Measurements from ENCODE around the gene LRP8. TPM values are rescaled to one million over a fixed set of nuclear protein-coding genes. Genes with fewer than 3 reads are reported as not detected.

The LRP8 gene
- total and polyA plus RNA-seq, 9 of the 15 experiments (the other 6 are each of a cell fraction or from before 2014, with no cell fraction given) = 7.1 to 56.1 (median 31.3) TPM

GRCh38 chr1:53196017-53196484 is 131.8 kb downstream of the LRP8 start (continued):
- TF ChIP-seq, protein P1, sequence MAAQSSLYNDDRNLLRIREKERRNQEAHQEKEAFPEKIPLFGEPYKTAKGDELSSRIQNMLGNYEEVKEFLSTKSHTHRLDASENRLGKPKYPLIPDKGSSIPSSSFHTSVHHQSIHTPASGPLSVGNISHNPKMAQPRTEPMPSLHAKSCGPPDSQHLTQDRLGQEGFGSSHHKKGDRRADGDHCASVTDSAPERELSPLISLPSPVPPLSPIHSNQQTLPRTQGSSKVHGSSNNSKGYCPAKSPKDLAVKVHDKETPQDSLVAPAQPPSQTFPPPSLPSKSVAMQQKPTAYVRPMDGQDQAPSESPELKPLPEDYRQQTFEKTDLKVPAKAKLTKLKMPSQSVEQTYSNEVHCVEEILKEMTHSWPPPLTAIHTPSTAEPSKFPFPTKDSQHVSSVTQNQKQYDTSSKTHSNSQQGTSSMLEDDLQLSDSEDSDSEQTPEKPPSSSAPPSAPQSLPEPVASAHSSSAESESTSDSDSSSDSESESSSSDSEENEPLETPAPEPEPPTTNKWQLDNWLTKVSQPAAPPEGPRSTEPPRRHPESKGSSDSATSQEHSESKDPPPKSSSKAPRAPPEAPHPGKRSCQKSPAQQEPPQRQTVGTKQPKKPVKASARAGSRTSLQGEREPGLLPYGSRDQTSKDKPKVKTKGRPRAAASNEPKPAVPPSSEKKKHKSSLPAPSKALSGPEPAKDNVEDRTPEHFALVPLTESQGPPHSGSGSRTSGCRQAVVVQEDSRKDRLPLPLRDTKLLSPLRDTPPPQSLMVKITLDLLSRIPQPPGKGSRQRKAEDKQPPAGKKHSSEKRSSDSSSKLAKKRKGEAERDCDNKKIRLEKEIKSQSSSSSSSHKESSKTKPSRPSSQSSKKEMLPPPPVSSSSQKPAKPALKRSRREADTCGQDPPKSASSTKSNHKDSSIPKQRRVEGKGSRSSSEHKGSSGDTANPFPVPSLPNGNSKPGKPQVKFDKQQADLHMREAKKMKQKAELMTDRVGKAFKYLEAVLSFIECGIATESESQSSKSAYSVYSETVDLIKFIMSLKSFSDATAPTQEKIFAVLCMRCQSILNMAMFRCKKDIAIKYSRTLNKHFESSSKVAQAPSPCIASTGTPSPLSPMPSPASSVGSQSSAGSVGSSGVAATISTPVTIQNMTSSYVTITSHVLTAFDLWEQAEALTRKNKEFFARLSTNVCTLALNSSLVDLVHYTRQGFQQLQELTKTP (IDR thresholded peaks at IDR 0.05; ENCODE audit: low read depth in 1 of 2, partially characterized antibody in 2 of 2) = peak in 1 of 2 experiments; percentile 45
- no peak for TF ChIP-seq TAF9B (IDR thresholded peaks at IDR 0.05; ENCODE audit: partially characterized antibody)
- TF ChIP-seq TAF15 (IDR thresholded peaks at IDR 0.05; ENCODE audit: low read depth, low read length) = no peak
- no peak for TF ChIP-seq SMARCE1 (IDR thresholded peaks at IDR 0.05)
- peak; percentile 81 for TF ChIP-seq WHSC1 (IDR thresholded peaks at IDR 0.05; ENCODE audit: low read length)
- TF ChIP-seq ESRRA (IDR thresholded peaks at IDR 0.05; ENCODE audit: borderline replicate concordance, low read depth) = peak; percentile 66; the same call in 1 of the 2 replicates
- TF ChIP-seq SMARCC2 (IDR thresholded peaks at IDR 0.05; ENCODE audit: low read depth) = 0 out of 2 replicates have a peak, but pooled peaks have one; percentile 17
- no peak for TF ChIP-seq NR4A1 (CRISPR knock-in tag; IDR thresholded peaks at IDR 0.05)
- no peak for TF ChIP-seq NR4A1 (tag; IDR thresholded peaks at IDR 0.05)
- TF ChIP-seq JUN (IDR thresholded peaks at IDR 0.05; ENCODE audit: borderline replicate concordance, low read depth, low read length) = no peak
- TF ChIP-seq JUN (CRISPR knock-in tag; IDR thresholded peaks at IDR 0.05; ENCODE audit: borderline replicate concordance) = no peak
- no peak for TF ChIP-seq ETV6 (IDR thresholded peaks at IDR 0.05; ENCODE audit: borderline replicate concordance in 1 of 2, low read depth in 2 of 2, low read length in 1 of 2)
- 0 out of 2 replicates have a peak, but pooled peaks have one; percentile 5 for TF ChIP-seq ETV6 (CRISPR knock-in tag; IDR thresholded peaks at IDR 0.05; ENCODE audit: borderline replicate concordance)
- TF ChIP-seq BCOR (IDR thresholded peaks at IDR 0.05) = no peak
- TF ChIP-seq CAMTA2 (CRISPR knock-in tag; conservative IDR thresholded peaks at IDR 0.05) = 0 out of 2 replicates have a peak, but pooled peaks have one; percentile 19
- TF ChIP-seq ZNF766 (CRISPR knock-in tag; conservative IDR thresholded peaks at IDR 0.05) = 0 out of 2 replicates have a peak, but pooled peaks have one; percentile 36
- TF ChIP-seq ZNF75A (CRISPR knock-in tag; IDR thresholded peaks at IDR 0.05) = no peak
- peak in 1 of 2 experiments; percentile 7; a peak in 1 of 4 replicates for TF ChIP-seq UBTF (IDR thresholded peaks at IDR 0.05; ENCODE audit: borderline replicate concordance in 1 of 2, low read depth in 2 of 2, low read length in 2 of 2)
- no peak for TF ChIP-seq ZKSCAN8 (CRISPR knock-in tag; IDR thresholded peaks at IDR 0.05)
- TF ChIP-seq ARID1B (IDR thresholded peaks at IDR 0.05) = peak; percentile 49; the same call in 1 of the 2 replicates
- TF ChIP-seq RB1 (IDR thresholded peaks at IDR 0.05; ENCODE audit: low read depth) = no peak
- no peak for TF ChIP-seq FOXJ3 (CRISPR knock-in tag; IDR thresholded peaks at IDR 0.05)
- no peak for TF ChIP-seq PKNOX1 (IDR thresholded peaks at IDR 0.05)

All from K562 (cell line).